Subcutaneous abdominal adipose tissue (tissue), 5 donors: ENCODE data around the gene LIFR.

Experiments
- H3K27ac ChIP-seq: one replicate; pipeline ENCODE4 v1.7.0; 2013; ENCODE audit warnings: low read depth, mild to moderate bottlenecking, inconsistent platforms, low read length, moderate library complexity
- H3K27me3 ChIP-seq, 5 donors: one replicate each; pipeline ENCODE4 v1.7.0; 2013; ENCODE audit warnings: low read length in 5 of 5, inconsistent platforms in 1 of 5; ENCODE audit not compliant: control insufficient read depth in 5 of 5, insufficient read depth in 4 of 5
- H3K36me3 ChIP-seq, 5 donors: one replicate each; pipeline ENCODE4 v1.7.0; 2013; ENCODE audit warnings: low read length in 5 of 5; ENCODE audit not compliant: control insufficient read depth in 5 of 5, insufficient read depth in 5 of 5
- H3K4me1 ChIP-seq, 5 donors: one replicate each; pipeline ENCODE4 v1.7.0; 2013; ENCODE audit warnings: low read length in 5 of 5, mild to moderate bottlenecking in 3 of 5, moderate library complexity in 1 of 5; ENCODE audit not compliant: control insufficient read depth in 5 of 5, insufficient read depth in 5 of 5
- H3K4me3 ChIP-seq, 5 donors: one replicate each; pipeline ENCODE4 v1.7.0; 2013; ENCODE audit warnings: low read length in 5 of 5, low read depth in 1 of 5
- H3K9ac ChIP-seq, 5 donors: one replicate each; pipeline ENCODE4 v1.7.0; 2013; ENCODE audit warnings: low read length in 5 of 5, mild to moderate bottlenecking in 4 of 5, moderate library complexity in 3 of 5
- H3K9me3 ChIP-seq, 5 donors: one replicate each; pipeline ENCODE4 v1.7.0; 2013; ENCODE audit warnings: low read length in 5 of 5; ENCODE audit not compliant: control insufficient read depth in 5 of 5
- donor health status: healthy.
- donor health status: healthy.
- donor health status: healthy.
- donor health status: healthy.
- donor health status: healthy.

Gene LIFR

GRCh38 chr5:38506302-38506701, 50.1 kb downstream of the LIFR start:
- H3K4me1 ChIP-seq, result no peaks in the 10 kb centered on the region
- no peaks in the 10 kb centered on the region for H3K27me3 ChIP-seq
- peaks cover 3 to 35% (median 16%) of the 10 kb centered on the region in 5 donors for H3K36me3 ChIP-seq
- H3K9ac ChIP-seq, result no peak overlapping the region
- no peak overlapping the region for H3K4me3 ChIP-seq
- no peak overlapping the region for H3K27ac ChIP-seq
- no peaks in the 10 kb centered on the region for H3K9me3 ChIP-seq

GRCh38 chr5:38500573-38501260, 55.7 kb downstream of the LIFR start:
- Histone ChIP-seq H3K27ac (no peak overlapping the region), H3K27me3 (no peaks in the 10 kb centered on the region), H3K4me3 (no peak overlapping the region), H3K9ac (no peak overlapping the region), H3K4me1 (no peaks in the 10 kb centered on the region), H3K36me3 (peaks cover 7 to 35% (median 25%) of the 10 kb centered on the region in 5 donors), H3K9me3 (no peaks in the 10 kb centered on the region)

- Histone ChIP-seq H3K27ac (no peak overlapping the region), H3K4me3 (no peak overlapping the region), H3K27me3 (no peaks in the 10 kb centered on the region), H3K36me3 (peaks cover 19 to 50% (median 37%) of the 10 kb centered on the region in 5 donors), H3K9me3 (no peaks in the 10 kb centered on the region), H3K4me1 (no peaks in the 10 kb centered on the region), H3K9ac (no peak overlapping the region)
Measured at GRCh38 chr5:38497946-38498345, 58.5 kb downstream of the LIFR start.

- no peaks in the 10 kb centered on the region for H3K27me3 ChIP-seq
- H3K9me3 ChIP-seq, result no peaks in the 10 kb centered on the region
- H3K36me3 ChIP-seq, result peaks cover 15 to 57% (median 44%) of the 10 kb centered on the region in 5 donors
- no peak overlapping the region for H3K9ac ChIP-seq
- H3K4me3 ChIP-seq, result no peak overlapping the region
- H3K4me1 ChIP-seq, result no peaks in the 10 kb centered on the region
- H3K27ac ChIP-seq, result no peak overlapping the region
Measured at GRCh38 chr5:38494763-38495162, 61.7 kb downstream of the LIFR start.

GRCh38 chr5:38494175-38494574, 62.3 kb downstream of the LIFR start:
- Histone ChIP-seq H3K4me3 (no peak overlapping the region), H3K4me1 (no peaks in the 10 kb centered on the region), H3K9me3 (no peaks in the 10 kb centered on the region), H3K36me3 (peaks cover 15 to 54% (median 43%) of the 10 kb centered on the region in 5 donors), H3K27me3 (no peaks in the 10 kb centered on the region), H3K27ac (no peak overlapping the region), H3K9ac (no peak overlapping the region)

- no peak overlapping the region for H3K27ac ChIP-seq
- H3K9me3 ChIP-seq, result no peaks in the 10 kb centered on the region
- peaks cover 0 to 4% (median 0%) of the 10 kb centered on the region in 5 donors for H3K4me1 ChIP-seq
- peaks cover 10 to 55% (median 51%) of the 10 kb centered on the region in 5 donors for H3K36me3 ChIP-seq
- no peak overlapping the region for H3K9ac ChIP-seq
- no peaks in the 10 kb centered on the region for H3K27me3 ChIP-seq
- no peak overlapping the region for H3K4me3 ChIP-seq
Measured at GRCh38 chr5:38483805-38484398, 72.5 kb downstream of the LIFR start.

GRCh38 chr5:38479315-38479904, 77.0 kb downstream of the LIFR start:
- no peak overlapping the region for H3K9ac ChIP-seq
- no peak overlapping the region for H3K4me3 ChIP-seq
- no peak overlapping the region for H3K27ac ChIP-seq
- H3K9me3 ChIP-seq, result no peaks in the 10 kb centered on the region
- peaks cover 10 to 30% (median 24%) of the 10 kb centered on the region in 5 donors for H3K36me3 ChIP-seq
- H3K4me1 ChIP-seq, result peaks cover 0 to 4% (median 0%) of the 10 kb centered on the region in 5 donors
- H3K27me3 ChIP-seq, result no peaks in the 10 kb centered on the region

- no peaks in the 10 kb centered on the region for H3K9me3 ChIP-seq
- no peak overlapping the region for H3K27ac ChIP-seq
- peaks cover 8 to 27% (median 21%) of the 10 kb centered on the region in 5 donors for H3K36me3 ChIP-seq
- no peak overlapping the region for H3K4me3 ChIP-seq
- H3K4me1 ChIP-seq, result peaks cover 0 to 4% (median 0%) of the 10 kb centered on the region in 5 donors
- no peaks in the 10 kb centered on the region for H3K27me3 ChIP-seq
- H3K9ac ChIP-seq, result no peak overlapping the region
Measured at GRCh38 chr5:38478878-38479277, 77.6 kb downstream of the LIFR start.

- no peak overlapping the region for H3K27ac ChIP-seq
- H3K4me1 ChIP-seq, result peaks cover 0 to 4% (median 0%) of the 10 kb centered on the region in 5 donors
- no peaks in the 10 kb centered on the region for H3K27me3 ChIP-seq
- H3K9ac ChIP-seq, result no peak overlapping the region
- H3K4me3 ChIP-seq, result no peak overlapping the region
- H3K9me3 ChIP-seq, result no peaks in the 10 kb centered on the region
- peaks cover 8 to 23% (median 17%) of the 10 kb centered on the region in 5 donors for H3K36me3 ChIP-seq
Measured at GRCh38 chr5:38478166-38478565, 78.3 kb downstream of the LIFR start.

GRCh38 chr5:38473008-38473407, 83.4 kb downstream of the LIFR start:
- Histone ChIP-seq H3K27me3 (no peaks in the 10 kb centered on the region), H3K4me1 (peaks cover 12 to 27% (median 21%) of the 10 kb centered on the region in 5 donors), H3K4me3 (no peak overlapping the region), H3K27ac (no peak overlapping the region), H3K9ac (no peak overlapping the region), H3K9me3 (no peaks in the 10 kb centered on the region), H3K36me3 (no peaks in the 10 kb centered on the region)
